GM21390 (cell line): Measurements from ENCODE around the gene PSMA5.
"Not testable (repeated sequence)": the region's sequence is repeated elsewhere in the genome, so short reads cannot be mapped to it uniquely, and the experiment has no call there.

Experiments used
- ATAC-seq: cut with Tn5 transposase; IDR thresholded peaks from one replicate; pipeline ENCODE4 v1.9.1; 2021; ENCODE audit not compliant: unreplicated experiment

Gene PSMA5

DNA sequence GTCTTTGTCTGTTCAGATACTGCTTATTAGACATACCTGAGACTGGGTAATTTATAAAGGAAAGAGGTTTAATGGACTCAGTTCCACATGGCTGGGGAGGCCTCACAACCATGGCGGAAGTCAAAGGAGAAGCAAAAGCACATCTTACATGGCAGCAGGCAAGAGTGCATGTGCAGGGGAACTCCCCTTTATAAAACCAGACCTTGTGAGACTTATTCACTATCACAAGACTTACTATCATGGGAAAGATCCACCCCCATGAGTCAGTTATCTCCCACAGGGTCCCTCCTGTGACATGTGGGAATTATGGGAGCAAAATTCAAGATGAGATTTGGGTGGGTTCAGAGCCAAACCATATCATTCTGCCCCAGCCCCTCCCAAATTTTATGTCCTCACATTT is 7.1 kb upstream of the PSMA5 start:
- ATAC-seq = no peak

DNA sequence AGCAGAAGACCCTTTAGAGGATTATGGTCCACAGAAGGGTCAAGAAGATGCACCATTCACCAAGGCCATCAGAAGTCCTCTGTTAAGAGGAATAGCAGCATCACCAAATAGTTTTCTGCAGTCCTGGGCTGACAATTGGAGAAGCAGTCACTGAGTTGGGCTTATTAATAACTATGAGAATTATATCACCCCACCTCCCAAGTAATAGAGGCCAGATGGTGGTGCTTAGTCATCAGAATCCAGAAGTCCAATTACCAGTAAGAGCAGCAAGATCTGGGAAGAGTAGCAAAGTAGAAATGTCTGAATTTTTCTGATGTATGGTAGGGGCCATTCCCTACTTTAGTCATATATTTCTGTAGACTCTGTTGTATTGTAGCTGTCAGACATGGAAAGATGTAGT is 6.1 kb upstream of the PSMA5 start:
- no peak for ATAC-seq

DNA sequence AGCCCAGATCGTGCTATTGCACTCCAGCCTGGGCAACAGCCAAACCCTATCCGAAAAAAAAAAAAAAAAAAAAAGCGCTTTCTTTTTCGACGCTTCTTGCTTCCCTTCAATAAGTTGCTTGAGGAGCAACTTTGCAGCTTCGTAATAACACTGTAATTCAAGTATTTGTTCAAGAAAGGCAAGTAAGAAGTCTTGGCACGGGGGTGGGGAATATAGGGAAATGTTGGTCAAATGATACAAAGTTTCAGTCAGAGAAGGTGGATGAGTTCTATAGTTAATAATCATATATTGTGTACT is 871 bp upstream of the PSMA5 start:
- ATAC-seq = no peak

DNA sequence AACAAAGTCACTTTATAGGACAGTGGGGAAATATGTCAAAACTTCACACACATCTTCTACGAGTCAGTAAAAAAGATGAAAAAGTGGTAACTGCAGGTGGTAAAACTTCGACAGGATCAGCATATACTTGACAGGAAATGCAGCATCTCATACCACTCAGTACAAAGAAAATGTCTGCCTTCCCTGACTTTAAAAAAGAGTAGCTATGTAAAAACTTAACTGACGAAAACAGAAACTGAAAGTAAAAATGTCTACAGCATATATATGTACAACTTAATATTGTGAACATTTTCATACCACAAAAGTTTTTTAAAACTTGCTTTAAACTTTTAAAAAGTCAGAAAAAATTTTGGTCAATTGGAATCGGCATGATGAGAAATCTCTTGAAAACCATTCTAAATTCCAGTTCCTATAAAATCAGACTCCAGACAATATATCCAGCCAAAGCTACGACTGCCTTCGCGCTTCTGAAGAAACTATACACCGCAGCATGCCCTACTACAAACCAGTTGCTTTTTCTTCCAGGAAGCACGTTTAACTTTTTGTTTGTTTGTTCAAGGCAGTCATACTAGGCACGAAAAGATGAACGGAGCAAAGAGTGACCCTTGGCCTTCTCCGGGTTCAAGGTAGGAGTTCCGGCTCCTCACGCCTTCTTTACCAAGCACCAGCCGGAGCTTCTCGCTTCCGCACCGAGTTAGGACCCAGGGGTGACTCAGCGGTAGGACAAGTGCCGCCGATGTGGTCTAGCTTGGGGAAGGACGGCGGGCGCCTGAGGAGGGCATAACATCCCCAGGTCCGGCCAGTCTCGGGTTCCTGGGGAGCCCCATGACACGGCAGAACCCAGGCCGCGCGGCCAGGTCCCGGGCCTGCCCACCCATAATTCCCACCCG is 612 bp downstream of the PSMA5 start:
- ATAC-seq = peak; percentile 29

DNA sequence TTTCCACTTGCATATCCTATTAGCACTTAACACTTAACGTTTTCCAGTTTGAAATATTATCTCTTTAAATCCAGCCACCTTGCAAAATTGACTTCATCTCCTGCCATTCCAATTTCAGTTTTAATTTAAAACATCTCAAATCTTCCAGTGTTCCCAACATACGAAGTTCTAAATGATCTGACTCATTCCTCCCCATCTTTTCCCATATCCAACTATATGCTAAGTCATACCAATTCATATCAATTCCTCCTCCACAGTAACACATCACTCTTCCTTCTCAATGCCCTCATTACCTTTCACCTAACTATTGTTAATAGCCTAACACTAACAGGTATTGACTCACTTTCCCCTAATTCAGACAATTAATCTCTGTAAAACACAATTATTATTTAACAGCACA is 2.8 kb downstream of the PSMA5 start:
- no peak for ATAC-seq

DNA sequence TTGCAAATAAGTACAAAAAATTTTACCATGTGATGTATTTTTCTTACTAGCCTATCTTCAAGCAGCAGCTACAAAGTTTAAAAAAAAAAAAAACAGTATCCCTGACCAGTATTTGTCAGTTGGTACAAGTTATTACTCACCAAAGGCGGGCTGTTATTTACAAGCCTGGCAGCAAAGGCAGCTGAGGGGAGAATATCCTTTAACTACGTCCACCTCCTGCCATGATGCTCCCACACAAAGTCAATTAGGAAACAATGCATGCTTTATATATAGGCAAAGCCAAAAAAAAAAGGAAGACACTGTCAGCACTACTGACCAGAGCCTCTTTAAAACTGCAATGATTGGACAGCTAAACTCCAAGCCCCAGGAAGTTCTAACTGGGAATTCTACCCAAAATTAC is 13.7 kb downstream of the PSMA5 start:
- ATAC-seq = no peak

DNA sequence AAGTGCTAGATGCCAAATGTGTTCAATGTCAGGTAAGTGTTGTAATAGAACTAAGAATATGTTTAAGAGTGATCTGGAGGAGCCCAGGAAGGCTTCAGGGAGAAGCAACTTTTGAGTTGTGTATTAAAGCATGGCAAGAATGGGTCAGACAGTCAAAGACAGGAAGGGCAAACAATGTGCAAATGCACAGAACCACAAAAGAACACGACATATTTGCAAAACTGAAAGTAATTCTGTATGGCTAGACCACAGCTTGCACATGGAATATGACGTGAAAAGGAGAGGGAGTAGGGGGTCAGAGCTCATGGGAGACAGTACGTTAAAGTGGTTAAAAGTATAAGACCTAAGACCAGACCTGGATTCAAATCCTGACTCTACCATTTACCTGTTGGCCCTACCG is 21.4 kb downstream of the PSMA5 start:
- no peak for ATAC-seq

DNA sequence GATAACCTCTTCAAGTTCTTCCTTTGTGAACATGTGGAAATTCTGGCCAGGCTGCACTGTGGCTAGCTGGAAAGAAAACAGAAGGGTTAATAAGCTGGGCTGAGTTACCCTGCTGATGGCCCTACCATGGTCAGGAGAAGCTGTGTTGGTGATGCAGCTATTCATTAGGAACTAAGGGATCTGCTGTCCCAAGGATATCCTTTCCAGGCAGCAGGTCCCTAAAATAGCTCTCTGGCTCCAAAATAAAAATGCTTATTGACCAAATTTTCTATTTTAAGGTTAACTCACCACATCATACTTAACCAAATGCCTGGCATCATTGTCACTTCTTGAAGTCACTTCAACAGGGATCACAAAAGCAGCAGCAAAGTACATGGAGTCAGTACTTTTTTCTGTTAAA is 24.2 kb downstream of the PSMA5 start:
- ATAC-seq = no peak

DNA sequence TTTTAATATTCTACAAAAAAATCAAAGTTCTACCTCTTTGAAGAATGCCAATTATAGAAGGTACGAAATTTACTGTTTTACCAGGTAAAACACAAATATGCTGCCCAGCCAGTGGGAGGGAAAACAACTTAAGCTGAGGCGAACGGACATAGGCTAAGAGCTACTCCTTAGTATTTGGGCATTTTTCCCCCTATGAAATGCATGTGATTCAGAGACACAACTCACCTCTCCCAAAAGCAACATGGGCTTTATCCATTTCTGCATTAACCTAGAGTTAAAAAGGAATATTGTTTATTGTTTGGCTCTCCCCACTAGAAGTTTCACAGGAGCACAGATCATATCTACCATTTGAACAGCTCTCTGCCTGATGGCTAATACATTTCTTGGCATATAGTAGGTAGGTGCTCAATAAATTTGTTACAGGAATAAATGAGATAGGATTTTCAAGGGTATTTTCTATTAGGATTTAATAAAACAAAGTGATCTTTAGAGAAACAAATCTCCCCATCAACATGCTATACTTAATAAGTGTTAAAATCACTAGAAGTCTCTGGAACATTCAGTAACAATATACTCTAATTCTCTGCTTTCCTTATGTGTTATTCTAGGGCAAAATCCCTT is 26.1 kb downstream of the PSMA5 start:
- ATAC-seq = no peak

DNA sequence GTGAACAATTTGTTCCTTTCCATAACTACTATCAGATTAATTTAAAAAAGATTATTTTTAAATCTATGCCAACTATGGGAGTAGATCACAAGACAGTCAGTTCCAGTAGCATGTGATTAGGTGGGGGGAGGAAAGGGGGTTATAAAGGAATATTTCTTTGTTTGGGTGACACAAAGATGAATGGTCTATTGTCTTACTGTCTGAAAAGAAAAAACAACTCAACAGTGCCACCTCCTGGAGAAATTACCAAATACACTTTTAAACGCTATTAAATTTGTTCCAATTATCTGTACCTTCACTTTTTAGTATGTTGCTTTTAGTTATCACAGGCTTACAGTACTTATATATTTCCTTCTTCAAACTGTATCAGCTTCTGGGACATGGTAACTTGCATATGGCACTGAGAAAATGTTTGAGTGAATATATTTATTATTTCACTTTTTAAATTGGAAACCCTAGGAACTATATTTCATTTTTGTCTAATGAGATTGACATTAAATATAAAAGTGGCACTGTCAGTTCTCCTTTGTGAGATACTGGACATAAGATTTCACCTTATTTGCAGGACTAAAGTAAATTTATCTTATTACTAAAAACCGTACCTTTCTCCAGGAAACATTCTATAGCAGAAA is 26.8 kb downstream of the PSMA5 start:
- ATAC-seq = no peak

DNA sequence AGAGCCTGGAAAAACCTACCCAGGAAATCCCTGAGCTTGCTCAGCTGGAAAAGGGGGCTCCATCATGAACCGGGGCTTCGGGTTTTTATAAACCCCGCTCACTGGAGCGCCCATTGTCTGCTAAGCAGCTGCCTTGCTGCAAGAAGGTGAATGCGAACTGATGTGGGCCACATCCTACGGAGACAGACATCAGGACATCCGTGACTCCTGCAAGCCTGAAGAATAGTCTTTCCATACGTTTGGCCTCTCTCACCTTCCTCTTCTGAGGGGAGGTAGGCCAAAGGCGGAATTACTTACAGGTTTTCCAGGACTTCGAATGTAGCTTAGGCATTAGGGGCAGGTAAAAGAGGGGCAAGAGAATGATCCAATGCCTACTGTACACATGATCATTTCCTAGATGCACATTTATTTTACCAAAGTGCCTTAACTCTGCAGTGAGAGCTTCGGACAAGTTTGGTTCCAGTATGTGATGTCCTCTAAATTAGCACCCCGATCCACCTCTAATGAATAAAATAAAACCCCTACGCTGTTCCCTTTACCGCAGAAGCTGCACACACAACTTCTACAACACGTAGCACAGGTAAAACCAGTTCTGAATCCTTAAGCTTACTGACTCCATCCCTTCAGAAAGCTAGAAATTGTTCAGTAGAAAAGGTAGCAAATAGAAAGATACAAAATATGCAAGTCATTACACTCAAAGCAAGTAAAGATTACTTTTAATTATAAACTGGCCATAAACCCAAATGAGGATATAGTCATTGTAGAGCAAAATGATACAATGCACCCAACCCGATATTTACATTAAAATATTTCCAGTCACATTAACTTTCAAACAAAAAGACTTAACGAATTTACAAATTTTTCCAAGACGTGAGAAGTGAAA is 27.7 kb downstream of the PSMA5 start:
- ATAC-seq = no peak

DNA sequence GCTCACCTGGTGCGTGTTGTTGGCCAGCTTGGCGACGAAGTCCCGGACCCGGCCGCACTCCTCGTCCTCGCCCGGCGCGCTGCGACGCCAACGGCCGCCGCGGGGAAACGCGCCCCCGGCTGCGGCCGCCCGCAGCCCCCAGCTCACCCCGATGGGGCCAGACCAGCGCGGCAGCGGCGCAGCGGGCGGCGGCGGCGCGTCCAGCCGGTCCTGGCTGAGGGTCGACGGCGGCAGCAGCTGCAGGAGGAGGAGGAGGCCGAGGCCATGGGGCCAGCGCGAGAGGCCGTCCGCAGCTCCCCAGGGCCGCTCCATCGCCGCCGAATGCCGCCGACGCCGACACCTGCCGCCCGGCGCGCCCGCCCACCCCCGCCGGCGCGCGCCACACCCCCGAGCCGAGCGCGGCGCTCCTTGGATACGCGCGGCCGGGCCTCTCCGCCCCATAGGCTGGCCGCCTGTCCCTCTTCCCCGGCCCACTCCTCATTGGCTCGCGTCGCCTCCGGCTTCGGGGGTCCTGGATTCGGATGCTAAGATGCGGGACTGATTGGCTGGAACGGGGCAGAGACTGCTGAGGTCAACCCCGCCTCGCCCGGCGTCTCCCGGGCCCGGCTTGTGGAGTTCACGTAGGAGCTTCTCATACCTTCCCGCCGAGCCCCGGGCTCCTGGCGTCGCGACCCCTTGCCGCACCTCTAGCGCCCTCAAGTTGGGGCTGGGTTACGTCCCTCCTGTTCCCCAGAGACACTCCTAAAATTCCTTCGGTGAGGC is 28.5 kb downstream of the PSMA5 start, which contains the start of gene SORT1:
SORT1 (minus strand) TSS at position 338 of the 762 bp plus-strand sequence; CDS start at position 312, 26 bp downstream.
- peak; percentile 72 for ATAC-seq

DNA sequence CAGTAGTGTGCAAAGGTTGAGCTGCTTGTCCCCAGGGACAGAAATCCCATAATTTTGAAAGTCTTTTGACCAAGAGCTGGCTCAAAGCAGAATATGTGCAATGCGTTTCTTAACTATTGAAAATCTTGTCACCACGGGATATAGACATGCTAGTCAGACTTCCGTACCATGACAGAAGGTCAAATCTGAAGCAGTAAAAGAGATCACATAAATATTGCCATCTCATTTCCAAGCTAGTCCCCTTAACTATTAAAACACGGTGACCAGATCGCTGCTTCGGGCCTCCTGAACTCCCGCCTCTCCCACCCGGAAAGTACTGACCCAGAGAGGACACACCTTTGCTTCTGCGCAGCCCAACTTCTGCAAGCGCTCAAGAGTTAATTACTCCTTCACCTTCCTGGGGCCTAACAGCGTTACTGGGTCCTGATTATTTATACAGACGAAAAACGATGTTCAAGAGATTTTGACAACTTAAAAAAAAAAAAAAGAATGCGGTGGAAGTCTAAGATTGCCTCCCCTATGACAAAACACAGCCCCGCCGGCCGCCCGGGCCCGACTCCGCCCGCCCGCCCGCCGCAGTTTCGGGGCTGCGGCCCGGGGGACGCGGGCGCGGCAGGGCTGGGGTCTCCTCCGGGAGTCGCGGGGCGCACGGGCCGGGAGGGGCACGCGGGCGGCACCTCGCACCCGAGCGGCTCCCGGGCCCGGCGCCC is 29.2 kb downstream of the PSMA5 start:
- peak; percentile 16 for ATAC-seq

DNA sequence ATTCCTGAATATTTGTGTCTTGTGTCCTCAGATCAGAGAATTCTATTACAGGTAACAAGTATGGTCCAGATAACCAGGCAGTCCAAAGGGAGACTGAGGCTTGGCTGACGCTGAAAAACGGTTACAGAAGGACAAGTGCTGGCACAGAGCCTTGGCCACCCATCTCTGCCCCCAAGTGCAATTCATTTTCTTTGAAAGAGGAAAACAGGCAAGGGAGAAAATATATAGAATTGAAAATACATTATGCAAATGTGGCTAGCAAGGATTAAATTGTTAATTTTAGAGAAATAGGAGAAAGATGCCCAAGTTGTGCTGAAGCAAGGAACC is 29.8 kb downstream of the PSMA5 start:
- ATAC-seq = no peak

DNA sequence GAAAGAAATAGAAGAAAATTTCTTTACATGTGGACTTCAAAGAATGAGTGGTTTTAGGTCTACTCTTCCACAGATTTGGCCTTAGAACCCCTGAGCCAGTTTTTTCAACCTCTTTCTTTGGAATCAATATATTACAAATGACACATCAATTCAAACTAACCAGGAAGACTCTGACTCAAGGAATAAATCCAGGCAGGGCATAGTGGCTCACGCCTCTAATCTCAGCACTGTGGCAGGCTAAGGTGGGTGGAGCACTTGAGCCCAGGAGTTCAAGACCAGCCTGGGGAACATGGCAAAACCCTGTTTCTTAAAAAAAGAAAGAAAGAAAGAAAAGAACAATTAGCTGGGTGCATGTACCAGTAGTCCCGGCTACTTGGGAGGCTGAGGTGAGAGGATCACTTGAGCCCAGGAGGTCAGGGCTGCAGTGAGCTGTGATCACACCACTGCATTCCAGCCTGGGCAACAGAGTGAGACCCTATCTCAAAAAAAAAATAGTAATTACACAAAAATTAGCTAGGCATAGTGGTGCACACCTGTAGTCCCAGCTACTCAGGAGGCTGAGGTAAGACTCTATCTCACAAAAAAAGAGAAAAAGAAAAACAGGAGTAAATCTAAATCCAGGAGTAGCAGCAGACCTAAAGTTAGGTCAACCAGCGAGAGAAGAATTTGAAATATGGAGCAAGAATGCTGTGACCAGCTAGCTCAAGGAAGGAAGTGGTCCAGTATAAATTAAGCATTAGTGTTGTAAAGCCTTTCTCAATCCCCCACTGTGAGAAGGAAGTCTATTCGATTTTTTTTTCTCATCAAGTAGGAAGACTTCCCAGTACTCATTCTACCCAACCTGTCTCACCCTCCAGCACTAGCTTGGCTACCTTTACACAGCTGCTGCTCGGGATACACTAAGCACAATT is 30.4 kb downstream of the PSMA5 start:
- no peak for ATAC-seq

DNA sequence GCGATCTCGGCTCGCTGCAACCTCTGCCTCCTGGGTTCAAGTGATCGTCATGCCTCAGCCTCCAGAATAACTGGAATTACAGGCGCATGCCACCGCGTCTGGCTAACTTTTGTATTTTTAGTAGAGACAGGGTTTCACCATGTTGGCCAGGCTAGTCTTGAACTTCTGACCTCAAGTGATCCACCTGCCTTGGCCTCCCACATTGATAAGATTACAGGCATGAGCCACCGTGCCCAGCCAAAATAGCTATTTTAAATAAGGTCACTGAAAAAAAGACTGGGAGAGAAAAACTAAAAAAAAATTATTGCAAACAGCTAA is 31.0 kb downstream of the PSMA5 start:
- not testable (repeated sequence) for ATAC-seq

DNA sequence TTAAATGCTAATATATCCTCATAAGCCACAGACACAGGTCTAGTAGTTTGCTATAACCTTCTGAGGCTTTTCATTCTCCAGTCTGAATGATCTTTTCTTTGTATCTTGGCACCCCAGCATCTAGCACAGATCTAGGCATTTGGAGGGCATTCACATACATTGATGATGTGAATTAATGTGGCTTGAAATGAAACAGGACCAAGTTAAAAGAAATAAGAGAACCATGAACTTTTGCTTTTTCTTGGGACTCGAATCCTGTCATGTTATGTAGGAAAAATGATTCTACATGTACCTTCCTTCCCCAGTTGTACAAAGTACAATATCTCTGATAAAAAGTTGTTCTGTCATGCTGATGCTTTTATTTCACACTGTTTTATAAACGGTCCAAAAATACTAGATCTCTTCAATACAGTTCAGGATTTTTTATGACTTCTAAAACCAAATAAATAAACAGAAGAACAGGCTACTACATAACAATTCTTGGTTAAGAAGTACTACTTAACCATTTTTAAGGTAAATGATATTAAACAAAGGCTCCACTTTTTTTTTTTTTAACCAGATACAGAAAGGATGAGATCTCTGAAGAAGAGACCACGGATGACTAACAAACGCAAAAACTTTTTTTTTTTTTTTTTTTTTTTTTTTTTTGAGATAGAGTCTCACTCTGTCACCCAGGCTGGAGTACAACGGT is 31.5 kb downstream of the PSMA5 start:
- no peak for ATAC-seq

DNA sequence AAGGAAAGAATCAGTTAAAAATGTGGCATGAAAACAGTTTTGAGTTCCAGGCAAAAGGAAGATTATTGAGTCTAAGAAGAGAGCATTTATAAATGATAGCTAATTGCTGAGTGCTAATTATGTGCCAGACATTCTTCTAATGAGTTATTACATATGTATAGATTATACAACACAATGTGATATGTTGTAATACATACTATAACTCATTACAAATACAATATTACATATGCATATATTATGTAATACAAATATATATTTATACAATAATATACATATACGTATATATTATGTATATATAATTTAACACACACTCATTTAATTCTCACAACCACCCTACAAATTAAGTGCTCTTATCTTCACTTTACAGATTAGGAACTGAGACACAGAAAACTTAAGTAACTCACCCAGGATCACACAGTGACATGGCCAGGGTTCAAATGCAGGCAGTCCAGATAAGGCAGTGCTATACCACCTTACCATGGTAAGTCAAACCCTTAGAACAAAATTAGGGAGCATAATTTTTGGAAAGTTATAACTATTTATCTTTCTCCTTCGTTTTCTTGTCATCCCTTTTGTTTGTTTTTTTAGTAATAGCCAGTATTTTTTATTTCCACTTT is 32.5 kb downstream of the PSMA5 start:
- no peak for ATAC-seq
